ENCODE data around the gene TSPAN33.
"Not testable (repeated sequence)": the region's sequence is repeated elsewhere in the genome, so short reads cannot be mapped to it uniquely, and the experiment has no call there.

GRCh38 chr7:129173861-129174260 is 29.4 kb downstream of the TSPAN33 start:
- not testable (repeated sequence) for TF ChIP-seq CTCF (conservative IDR thresholded peaks at IDR 0.05 in 1 of 2, IDR thresholded peaks at IDR 0.05 in 1 of 2; ENCODE audit: extremely low read depth in 1 of 2, insufficient read depth in 1 of 2, low read depth in 1 of 2, low read length in 2 of 2); EZH2 (IDR thresholded peaks at IDR 0.05; ENCODE audit: borderline replicate concordance, low read length)

Data from mammary epithelial cell (primary cell).